ENCODE data around the gene E2F6. TPM values are rescaled to one million over a fixed set of nuclear protein-coding genes. Genes with fewer than 3 reads are reported as not detected.

E2F6 gene
- polyA plus RNA-seq, 1 of the 3 experiments (the other 2 are of a cell fraction): 15.3 TPM

GRCh38 chr2:11435036-11435435 lies 30.9 kb downstream of the E2F6 start (continued):
- TF ChIP-seq REST (IDR thresholded peaks at IDR 0.05; ENCODE audit: low read depth, low read length) (no peak), RCOR1 (IDR thresholded peaks at IDR 0.05; ENCODE audit: low read length) (no peak), CHD2 (IDR thresholded peaks at IDR 0.05; ENCODE audit: low read length, partially characterized antibody) (no peak), TEAD4 (IDR thresholded peaks at IDR 0.05; ENCODE audit: borderline replicate concordance, insufficient read depth) (no peak), FOSL2 (IDR thresholded peaks at IDR 0.05; ENCODE audit: borderline replicate concordance, low read depth) (no peak), GABPA (IDR thresholded peaks at IDR 0.05; ENCODE audit: low read depth) (no peak), RFX5 (IDR thresholded peaks at IDR 0.05; ENCODE audit: low read length) (no peak), ELF1 (IDR thresholded peaks at IDR 0.05) (no peak), TCF12 (IDR thresholded peaks at IDR 0.05) (no peak)

- Histone ChIP-seq H3K36me3 (replicated peaks in 1 of 2; ENCODE audit: control insufficient read depth in 1 of 2, insufficient read depth in 2 of 2, low read length in 1 of 2) (peaks cover 4 to 19% of the 10 kb centered on the region in 2 experiments), H3K9ac (no peak overlapping the region), H3K27ac (ENCODE audit: low read depth in 2 of 2, low read length in 1 of 2) (no peak overlapping the region), H3K27me3 (ENCODE audit: insufficient read depth) (no peaks in the 10 kb centered on the region), H3K4me1 (ENCODE audit: control insufficient read depth in 1 of 2, insufficient read depth in 2 of 2, low read depth in 1 of 2, low read length in 1 of 2) (peaks cover 0 to 5% of the 10 kb centered on the region in 2 experiments; a peak in 1 of 4 replicates), H3K9me3 (no peaks in the 10 kb centered on the region), H2AFZ (ENCODE audit: low read depth) (no peak overlapping the region), H3K9me2 (no peaks in the 10 kb centered on the region), H3K4me2 (no peak overlapping the region), H3K4me3 (ENCODE audit: low read depth in 2 of 2, low read length in 1 of 2) (no peak overlapping the region), H4K20me1 (ENCODE audit: insufficient read depth) (no peaks in the 10 kb centered on the region), H3K79me2 (ENCODE audit: insufficient read depth) (no peaks in the 10 kb centered on the region), H3F3A (replicated peaks; ENCODE audit: insufficient read depth) (no peaks in the 10 kb centered on the region)
- TF ChIP-seq ZBTB33 (IDR thresholded peaks at IDR 0.05; ENCODE audit: borderline replicate concordance, low read depth): no peak
- POLR2A ChIA-PET: no interaction called here
- no peak for DNase-seq
- WGBS (ENCODE audit: low lambda C conversion rate): 97% methylated on average over 7 of the region's 7 CpGs
- CTCF ChIA-PET: interaction anchor here (0.6 to 2.9 kb wide), 8 partner anchors 9 to 302 kb away, joined by 3 to 19 read pairs (median 4); a partner anchor contains a TSS
Measured at GRCh38 chr2:11434443-11434842, 31.5 kb downstream of the E2F6 start.

- Histone ChIP-seq H2AFZ (ENCODE audit: low read depth) (no peak overlapping the region), H3K4me2 (no peak overlapping the region), H3K36me3 (replicated peaks in 1 of 2; ENCODE audit: control insufficient read depth in 1 of 2, insufficient read depth in 2 of 2, low read length in 1 of 2) (peaks cover 2 to 17% of the 10 kb centered on the region in 2 experiments), H3K27me3 (ENCODE audit: insufficient read depth) (no peaks in the 10 kb centered on the region), H3K9me3 (no peaks in the 10 kb centered on the region), H3F3A (replicated peaks; ENCODE audit: insufficient read depth) (no peaks in the 10 kb centered on the region), H3K4me3 (ENCODE audit: low read depth in 2 of 2, low read length in 1 of 2) (no peak overlapping the region), H3K79me2 (ENCODE audit: insufficient read depth) (no peaks in the 10 kb centered on the region), H3K27ac (ENCODE audit: low read depth in 2 of 2, low read length in 1 of 2) (no peak overlapping the region), H3K9me2 (no peaks in the 10 kb centered on the region), H3K4me1 (ENCODE audit: control insufficient read depth in 1 of 2, insufficient read depth in 2 of 2, low read depth in 1 of 2, low read length in 1 of 2) (peaks cover 0 to 5% of the 10 kb centered on the region in 2 experiments; a peak in 1 of 4 replicates), H4K20me1 (ENCODE audit: insufficient read depth) (no peaks in the 10 kb centered on the region), H3K9ac (no peak overlapping the region)
- TF ChIP-seq SMC3 (IDR thresholded peaks at IDR 0.05; ENCODE audit: low read depth, low read length) (no peak), USF1 (IDR thresholded peaks at IDR 0.05; ENCODE audit: borderline replicate concordance, low read depth) (no peak), RAD21 (IDR thresholded peaks at IDR 0.05; ENCODE audit: low read length) (no peak), TCF12 (IDR thresholded peaks at IDR 0.05) (no peak), CTCF (IDR thresholded peaks at IDR 0.05) (no peak), RFX5 (IDR thresholded peaks at IDR 0.05; ENCODE audit: low read length) (no peak), ELF1 (IDR thresholded peaks at IDR 0.05) (no peak)
- CTCF ChIA-PET: interaction anchor here (0.7 to 2.9 kb wide), 5 partner anchors 10 to 301 kb away, joined by 3 to 19 read pairs (median 5); a partner anchor contains a TSS
- no peak for DNase-seq
- whole genome bisulfite sequencing (ENCODE audit: low lambda C conversion rate): 93% methylated on average over 5 of the region's 5 CpGs
- POLR2A ChIA-PET: no interaction called here
Measured at GRCh38 chr2:11433822-11434221, 32.1 kb downstream of the E2F6 start.

Data from SK-N-SH (cell line).